ENCODE data around the gene NMD3. TPM values are rescaled to one million over a fixed set of nuclear protein-coding genes. Genes with fewer than 3 reads are reported as not detected.

Gene NMD3
- total RNA-seq (2021) = 46.7 and 51.1 TPM in 2 replicates
- percentile 90 among the genes with signal in this experiment for Bru-seq, nascent RNA
- percentile 90 among the genes with signal in this experiment for BruChase-seq, experiment 1, labeled RNA remaining after a 2-hour chase
- BruChase-seq, experiment 2, labeled RNA remaining after a 6-hour chase = percentile 81 among the genes with signal in this experiment
- long read RNA-seq, transcript NMD3-201 (16 exons, 3,049 nt) = major isoform, 66 of 103 reads
- long read RNA-seq, partial matches to known transcripts = 3 of 103 reads
- long read RNA-seq, other reads (novel, unspliced or antisense) = 33 of 103 reads

GRCh38 chr3:161220850-161221753, at the start of gene NMD3:
TSS of gene NMD3 (plus strand) at chr3:161221311. CDS start at chr3:161222014, 703 bp downstream.
- no TSS peak for BruUV-seq (replicated peaks)
- POLR2A ChIA-PET (ENCODE audit: low non-redundant PET) = interaction anchor here (0.7 kb wide), 1 partner anchor 9 kb away, joined by 3 read pairs; no protein-coding TSS in a partner anchor
- CTCF ChIA-PET = no interaction called here
- peak; percentile 97 for DNase-seq (ENCODE audit: low spot score)
- no peaks in the 10 kb centered on the region for H3K9me3 ChIP-seq (ENCODE audit: low read depth, low read length, poor library complexity, severe bottlenecking)
- no peaks in the 10 kb centered on the region for H3K36me3 ChIP-seq (ENCODE audit: insufficient read depth, low read length, poor library complexity, severe bottlenecking)
- H3K4me1 ChIP-seq (ENCODE audit: insufficient read depth, low read length, poor library complexity, severe bottlenecking) = peaks cover 4% of the 10 kb centered on the region
- intact Hi-C loops (cut with micrococcal nuclease; ENCODE audit: unreplicated experiment) = no loop called here
- H3K27ac ChIP-seq (ENCODE audit: low read depth, low read length, poor library complexity, severe bottlenecking) = peak within 1 kb of the TSS; percentile 95
- H3K4me3 ChIP-seq (ENCODE audit: low read depth, low read length, poor library complexity, severe bottlenecking) = peak within 1 kb of the TSS; percentile 97
- TF ChIP-seq, protein P1, sequence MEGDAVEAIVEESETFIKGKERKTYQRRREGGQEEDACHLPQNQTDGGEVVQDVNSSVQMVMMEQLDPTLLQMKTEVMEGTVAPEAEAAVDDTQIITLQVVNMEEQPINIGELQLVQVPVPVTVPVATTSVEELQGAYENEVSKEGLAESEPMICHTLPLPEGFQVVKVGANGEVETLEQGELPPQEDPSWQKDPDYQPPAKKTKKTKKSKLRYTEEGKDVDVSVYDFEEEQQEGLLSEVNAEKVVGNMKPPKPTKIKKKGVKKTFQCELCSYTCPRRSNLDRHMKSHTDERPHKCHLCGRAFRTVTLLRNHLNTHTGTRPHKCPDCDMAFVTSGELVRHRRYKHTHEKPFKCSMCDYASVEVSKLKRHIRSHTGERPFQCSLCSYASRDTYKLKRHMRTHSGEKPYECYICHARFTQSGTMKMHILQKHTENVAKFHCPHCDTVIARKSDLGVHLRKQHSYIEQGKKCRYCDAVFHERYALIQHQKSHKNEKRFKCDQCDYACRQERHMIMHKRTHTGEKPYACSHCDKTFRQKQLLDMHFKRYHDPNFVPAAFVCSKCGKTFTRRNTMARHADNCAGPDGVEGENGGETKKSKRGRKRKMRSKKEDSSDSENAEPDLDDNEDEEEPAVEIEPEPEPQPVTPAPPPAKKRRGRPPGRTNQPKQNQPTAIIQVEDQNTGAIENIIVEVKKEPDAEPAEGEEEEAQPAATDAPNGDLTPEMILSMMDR (conservative IDR thresholded peaks at IDR 0.05; ENCODE audit: low read depth, low read length) = no peak
- no peak for TF ChIP-seq EZH2 (IDR thresholded peaks at IDR 0.05; ENCODE audit: borderline replicate concordance, low read depth, low read length, poor library complexity, severe bottlenecking)
- no peaks in the 10 kb centered on the region for H3K27me3 ChIP-seq (replicated peaks; ENCODE audit: insufficient read depth, low read depth, low read length, poor library complexity)

GRCh38 chr3:161171639-161172552, 49.2 kb upstream of the NMD3 start:
- H3K36me3 ChIP-seq (ENCODE audit: insufficient read depth, low read length, poor library complexity, severe bottlenecking) = no peaks in the 10 kb centered on the region
- ChIA-PET CTCF (no interaction called here), POLR2A (ENCODE audit: low non-redundant PET) (no interaction called here)
- no peak for TF ChIP-seq EZH2 (IDR thresholded peaks at IDR 0.05; ENCODE audit: borderline replicate concordance, low read depth, low read length, poor library complexity, severe bottlenecking)
- TF ChIP-seq, protein P1 (conservative IDR thresholded peaks at IDR 0.05; ENCODE audit: low read depth, low read length) = peak; percentile 31; the same call in 1 of the 2 replicates
- DNase-seq (ENCODE audit: low spot score) = no peak
- no TSS peak for BruUV-seq (replicated peaks)
- H3K27ac ChIP-seq (ENCODE audit: low read depth, low read length, poor library complexity, severe bottlenecking) = no peak overlapping the region
- no peaks in the 10 kb centered on the region for H3K27me3 ChIP-seq (replicated peaks; ENCODE audit: insufficient read depth, low read depth, low read length, poor library complexity)
- intact Hi-C loops (cut with micrococcal nuclease; ENCODE audit: unreplicated experiment) = no loop called here
- H3K4me1 ChIP-seq (ENCODE audit: insufficient read depth, low read length, poor library complexity, severe bottlenecking) = no peaks in the 10 kb centered on the region
- H3K4me3 ChIP-seq (ENCODE audit: low read depth, low read length, poor library complexity, severe bottlenecking) = no peak overlapping the region
- no peaks in the 10 kb centered on the region for H3K9me3 ChIP-seq (ENCODE audit: low read depth, low read length, poor library complexity, severe bottlenecking)

DNA sequence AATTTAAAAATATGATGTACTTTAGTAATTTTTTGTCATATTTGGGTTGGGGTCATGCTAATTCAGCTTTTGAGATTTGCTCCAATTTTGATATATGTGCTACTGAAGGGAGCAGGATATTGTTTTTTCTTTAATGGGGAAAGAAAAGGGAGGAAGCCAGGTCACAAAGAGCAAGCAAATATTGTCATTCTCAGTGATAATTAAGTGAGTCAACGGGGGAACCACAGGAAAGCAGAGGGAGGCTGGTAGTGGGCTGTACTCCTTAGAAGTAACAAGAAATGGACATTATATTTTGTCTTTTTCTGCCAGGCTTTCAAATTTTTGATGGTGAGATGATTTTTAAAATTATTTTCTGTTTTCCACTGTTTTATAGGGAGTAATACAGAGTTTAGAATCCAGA, 45.6 kb upstream of the NMD3 start:
- no peak for TF ChIP-seq EZH2 (IDR thresholded peaks at IDR 0.05; ENCODE audit: borderline replicate concordance, low read depth, low read length, poor library complexity, severe bottlenecking)
- TF ChIP-seq, protein P1 (conservative IDR thresholded peaks at IDR 0.05; ENCODE audit: low read depth, low read length) = no peak
- Histone ChIP-seq H3K4me1 (ENCODE audit: insufficient read depth, low read length, poor library complexity, severe bottlenecking) (no peaks in the 10 kb centered on the region), H3K27ac (ENCODE audit: low read depth, low read length, poor library complexity, severe bottlenecking) (no peak overlapping the region), H3K27me3 (replicated peaks; ENCODE audit: insufficient read depth, low read depth, low read length, poor library complexity) (no peaks in the 10 kb centered on the region), H3K4me3 (ENCODE audit: low read depth, low read length, poor library complexity, severe bottlenecking) (no peak overlapping the region), H3K9me3 (ENCODE audit: low read depth, low read length, poor library complexity, severe bottlenecking) (no peaks in the 10 kb centered on the region), H3K36me3 (ENCODE audit: insufficient read depth, low read length, poor library complexity, severe bottlenecking) (no peaks in the 10 kb centered on the region)
- BruUV-seq (replicated peaks) = no TSS peak
- intact Hi-C loops (cut with micrococcal nuclease; ENCODE audit: unreplicated experiment) = no loop called here
- no peak for DNase-seq (ENCODE audit: low spot score)
- CTCF ChIA-PET = no interaction called here
- POLR2A ChIA-PET (ENCODE audit: low non-redundant PET) = no interaction called here

Measured in A673 (cell line).